ENCODE measurements around the gene CHP1. TPM values are rescaled to one million over a fixed set of nuclear protein-coding genes. Genes with fewer than 3 reads are reported as not detected.

CHP1 gene
- total RNA-seq, 1 experiment from 2014 or later = 97.7 TPM

DNA sequence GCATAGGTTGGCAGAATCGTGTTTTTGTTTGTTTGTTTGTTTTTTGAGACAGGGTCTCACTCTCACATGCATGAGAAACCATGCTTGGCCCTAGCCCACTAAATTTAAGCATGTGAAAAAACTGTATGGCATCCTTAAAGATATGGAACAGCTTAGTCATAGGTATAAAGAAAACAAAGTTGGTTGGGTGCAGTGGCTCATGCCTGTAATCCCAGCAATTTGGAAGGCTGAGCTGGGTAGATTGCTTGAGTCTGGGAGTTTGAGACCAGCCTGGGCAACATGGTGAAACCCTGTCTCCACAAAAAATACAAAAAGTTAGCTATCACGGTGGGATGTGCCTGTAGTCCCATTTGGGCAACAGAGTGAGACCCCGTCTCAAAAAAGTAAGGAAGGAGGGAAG, 25.8 kb upstream of the CHP1 start:
- Histone ChIP-seq H2BK20ac (ENCODE audit: low read depth, low read length, poor library complexity, severe bottlenecking) (no peak overlapping the region), H2AFZ (ENCODE audit: low read length) (no peak overlapping the region), H3K23ac (ENCODE audit: insufficient read length, low read depth, low read length) (no peak overlapping the region), H3K79me1 (ENCODE audit: insufficient read depth, low read depth, low read length, poor library complexity, severe bottlenecking) (no peaks in the 10 kb centered on the region), H3K18ac (ENCODE audit: insufficient read length, low read depth, low read length) (no peak overlapping the region), H3K27ac (ENCODE audit: insufficient read length, low read depth, low read length) (no peak overlapping the region), H3T11ph (ENCODE audit: low read length) (no peak overlapping the region), H4K5ac (ENCODE audit: insufficient read length, low read depth, low read length) (no peak overlapping the region), H3K4me2 (ENCODE audit: insufficient read depth, insufficient read length, low read length) (no peak overlapping the region), H3K4ac (ENCODE audit: low read depth, low read length) (no peak overlapping the region), H2AK5ac (ENCODE audit: insufficient read length, low read length) (no peak overlapping the region), H3K9ac (ENCODE audit: extremely low read depth, insufficient read length, low read length) (no peak overlapping the region), H4K20me1 (ENCODE audit: control insufficient read depth, insufficient read depth, insufficient read length) (no peaks in the 10 kb centered on the region), H2BK15ac (ENCODE audit: low read depth, low read length) (no peak overlapping the region), H4K91ac (ENCODE audit: insufficient read length, low read depth, low read length) (no peak overlapping the region), H3K27me3 (ENCODE audit: insufficient read depth, low read length) (no peaks in the 10 kb centered on the region), H3K56ac (ENCODE audit: insufficient read length, low read depth, low read length) (no peak overlapping the region), H2BK12ac (ENCODE audit: insufficient read length, low read depth, low read length) (no peak overlapping the region), H4K8ac (replicated peaks; ENCODE audit: insufficient read length, low read depth, low read length) (no peak overlapping the region), H2BK5ac (ENCODE audit: insufficient read length, low read length) (no peak overlapping the region), H3K14ac (ENCODE audit: insufficient read depth, low read length) (no peak overlapping the region), H3K9me3 (ENCODE audit: control insufficient read depth, low read depth, low read length) (no peaks in the 10 kb centered on the region), H2BK120ac (ENCODE audit: low read depth, low read length, poor library complexity, severe bottlenecking) (no peak overlapping the region), H3K4me1 (ENCODE audit: insufficient read depth, low read length) (no peaks in the 10 kb centered on the region), H3K79me2 (ENCODE audit: insufficient read depth, low read length) (no peaks in the 10 kb centered on the region), H3K23me2 (ENCODE audit: insufficient read length, low read depth, low read length, poor library complexity, severe bottlenecking) (no peaks in the 10 kb centered on the region)
- DNase-seq = no peak
- H3K4me1 Mint-ChIP-seq = peaks cover 4 to 7% of the 10 kb centered on the region in 2 experiments
- peak overlapping the region in 1 of 3 experiments; percentile 87; a peak in 2 of 7 replicates for H3K27ac Mint-ChIP-seq
- H3K27me3 Mint-ChIP-seq (ENCODE audit: low read depth) = no peaks in the 10 kb centered on the region
- no peaks in the 10 kb centered on the region for H3K36me3 Mint-ChIP-seq (ENCODE audit: insufficient read depth in 1 of 3, low read depth in 3 of 3)
- H3K4me3 Mint-ChIP-seq = no peak overlapping the region
- WGBS (ENCODE audit: extremely low coverage, insufficient read length, low lambda C conversion rate) = no CpG with 5 or more reads among the region's 3 CpGs
- no peaks in the 10 kb centered on the region for H3K9me3 Mint-ChIP-seq
- no peak for TF ChIP-seq CTCF (conservative IDR thresholded peaks at IDR 0.05)
